Measurements from ENCODE around the gene FBXO28.

FBXO28 gene

GRCh38 chr1:224160171-224160682 lies 46.3 kb downstream of the FBXO28 start:
- no peak for DNase-seq

- DNase-seq: no peak
Observed at GRCh38 chr1:224162768-224163167, 48.9 kb downstream of the FBXO28 start.

GRCh38 chr1:224163311-224163710 lies 49.4 kb downstream of the FBXO28 start:
- DNase-seq: no peak

- peak; percentile 33 for DNase-seq
Observed at GRCh38 chr1:224168859-224169380, 55.0 kb downstream of the FBXO28 start.

- no peak for DNase-seq
Observed at GRCh38 chr1:224169718-224170270, 55.9 kb downstream of the FBXO28 start.

GRCh38 chr1:224170343-224170742 lies 56.4 kb downstream of the FBXO28 start:
- DNase-seq: no peak

- DNase-seq: peak; percentile 60
Observed at GRCh38 chr1:224170748-224171478, 57.0 kb downstream of the FBXO28 start.

- no peak for DNase-seq
Observed at GRCh38 chr1:224172229-224172628, 58.3 kb downstream of the FBXO28 start.

GRCh38 chr1:224173523-224173922 lies 59.6 kb downstream of the FBXO28 start:
- no peak for DNase-seq

GRCh38 chr1:224175617-224176016 lies 61.7 kb downstream of the FBXO28 start:
- no peak for DNase-seq

- DNase-seq: no peak
Observed at GRCh38 chr1:224177356-224177999, 63.6 kb downstream of the FBXO28 start.

- DNase-seq: no peak
Observed at GRCh38 chr1:224178894-224179293, 65.0 kb downstream of the FBXO28 start.

GRCh38 chr1:224180783-224181452 lies 67.0 kb downstream of the FBXO28 start:
- no peak for DNase-seq

GRCh38 chr1:224181453-224181810 lies 67.5 kb downstream of the FBXO28 start:
- no peak for DNase-seq

- peak; percentile 64 for DNase-seq
Observed at GRCh38 chr1:224182057-224182865, 68.3 kb downstream of the FBXO28 start.

GRCh38 chr1:224182866-224183590 lies 69.1 kb downstream of the FBXO28 start, which contains the start of gene DEGS1:
DEGS1 (plus strand) TSS chr1:224183240; CDS start chr1:224183337, 97 bp downstream.
- peak; percentile 88 for DNase-seq

GRCh38 chr1:224183591-224184312 lies 69.8 kb downstream of the FBXO28 start:
- peak; percentile 55 for DNase-seq

- DNase-seq: no peak
Observed at GRCh38 chr1:224185208-224185607, 71.3 kb downstream of the FBXO28 start.

GRCh38 chr1:224188286-224188685 lies 74.4 kb downstream of the FBXO28 start:
- no peak for DNase-seq

GRCh38 chr1:224189561-224189960 lies 75.7 kb downstream of the FBXO28 start:
- DNase-seq: no peak
